ENCODE results near the gene DPEP3. TPM values are rescaled to one million over a fixed set of nuclear protein-coding genes. Genes with fewer than 3 reads are reported as not detected.
"Not testable (repeated sequence)": the region's sequence is repeated elsewhere in the genome, so short reads cannot be mapped to it uniquely, and the experiment has no call there.

Gene DPEP3
- total RNA-seq, 1 donor from 2014 or later, result not detected

- Histone ChIP-seq H3K27me3 (ENCODE audit: control insufficient read depth, insufficient read depth, low read length) (no peaks in the 10 kb centered on the region), H3K36me3 (ENCODE audit: control insufficient read depth, insufficient read depth, low read length) (no peaks in the 10 kb centered on the region), H3K4me3 (ENCODE audit: low read depth, low read length) (no peak overlapping the region)
- DNase-seq (ENCODE audit: low read depth), result no peak
- TF ChIP-seq CTCF (IDR thresholded peaks at IDR 0.05; ENCODE audit: insufficient read depth, low read length, severe bottlenecking), result no peak
- no peak for FAIRE-seq
These were observed 38.9 kb upstream of the DPEP3 start for GRCh38 chr16:68019167-68019680.

- DNase-seq (ENCODE audit: low read depth) (no peak), FAIRE-seq (no peak)
- Histone ChIP-seq H3K4me3 (ENCODE audit: low read depth, low read length) (no peak within 1 kb of the TSS), H3K27me3 (ENCODE audit: control insufficient read depth, insufficient read depth, low read length) (no peaks in the 10 kb centered on the region), H3K36me3 (ENCODE audit: control insufficient read depth, insufficient read depth, low read length) (no peaks in the 10 kb centered on the region)
- no peak for TF ChIP-seq CTCF (IDR thresholded peaks at IDR 0.05; ENCODE audit: insufficient read depth, low read length, severe bottlenecking)
These were observed 35.4 kb upstream of the DPEP3 start, which contains the start of gene DPEP2NB for GRCh38 chr16:68015681-68016080. Gene DPEP2NB, minus strand, starts transcription at chr16:68015911. Its CDS starts 141 bp downstream, at chr16:68015770.

- DNase-seq (ENCODE audit: low read depth) (peak; percentile 95), FAIRE-seq (no peak)
- Histone ChIP-seq H3K4me3 (ENCODE audit: low read depth, low read length) (no peak overlapping the region), H3K27me3 (ENCODE audit: control insufficient read depth, insufficient read depth, low read length) (no peaks in the 10 kb centered on the region), H3K36me3 (ENCODE audit: control insufficient read depth, insufficient read depth, low read length) (no peaks in the 10 kb centered on the region)
- no peak for TF ChIP-seq CTCF (IDR thresholded peaks at IDR 0.05; ENCODE audit: insufficient read depth, low read length, severe bottlenecking)
These were observed 33.1 kb upstream of the DPEP3 start for GRCh38 chr16:68013440-68013839.

- H3K36me3 ChIP-seq (ENCODE audit: control insufficient read depth, insufficient read depth, low read length); DNase-seq (ENCODE audit: low read depth); H3K4me3 ChIP-seq (ENCODE audit: low read depth, low read length); FAIRE-seq; H3K27me3 ChIP-seq (ENCODE audit: control insufficient read depth, insufficient read depth, low read length): not testable (repeated sequence)
These were observed 29.6 kb upstream of the DPEP3 start for GRCh38 chr16:68009872-68010271.

- DNase-seq (ENCODE audit: low read depth) (no peak), FAIRE-seq (no peak)
- Histone ChIP-seq H3K27me3 (ENCODE audit: control insufficient read depth, insufficient read depth, low read length) (no peaks in the 10 kb centered on the region), H3K36me3 (ENCODE audit: control insufficient read depth, insufficient read depth, low read length) (no peaks in the 10 kb centered on the region), H3K4me3 (ENCODE audit: low read depth, low read length) (no peak overlapping the region)
- no peak for TF ChIP-seq CTCF (IDR thresholded peaks at IDR 0.05; ENCODE audit: insufficient read depth, low read length, severe bottlenecking)
These were observed 28.9 kb upstream of the DPEP3 start for GRCh38 chr16:68009157-68009735.

GRCh38 chr16:68005786-68006286, 25.5 kb upstream of the DPEP3 start:
- FAIRE-seq, result no peak
- Histone ChIP-seq H3K4me3 (ENCODE audit: low read depth, low read length) (no peak overlapping the region), H3K27me3 (ENCODE audit: control insufficient read depth, insufficient read depth, low read length) (no peaks in the 10 kb centered on the region), H3K36me3 (ENCODE audit: control insufficient read depth, insufficient read depth, low read length) (no peaks in the 10 kb centered on the region)
- peak; percentile 90 for DNase-seq (ENCODE audit: low read depth)
- TF ChIP-seq CTCF (IDR thresholded peaks at IDR 0.05; ENCODE audit: insufficient read depth, low read length, severe bottlenecking), result no peak
